ENCODE data around the gene MMP23B. TPM values are rescaled to one million over a fixed set of nuclear protein-coding genes. Genes with fewer than 3 reads are reported as not detected.

MMP23B gene
- total and polyA plus RNA-seq, 2 of the 8 experiments (the other 6 are each of a cell fraction or from before 2014, with no cell fraction given): 9.2 to 14.6 TPM

DNA sequence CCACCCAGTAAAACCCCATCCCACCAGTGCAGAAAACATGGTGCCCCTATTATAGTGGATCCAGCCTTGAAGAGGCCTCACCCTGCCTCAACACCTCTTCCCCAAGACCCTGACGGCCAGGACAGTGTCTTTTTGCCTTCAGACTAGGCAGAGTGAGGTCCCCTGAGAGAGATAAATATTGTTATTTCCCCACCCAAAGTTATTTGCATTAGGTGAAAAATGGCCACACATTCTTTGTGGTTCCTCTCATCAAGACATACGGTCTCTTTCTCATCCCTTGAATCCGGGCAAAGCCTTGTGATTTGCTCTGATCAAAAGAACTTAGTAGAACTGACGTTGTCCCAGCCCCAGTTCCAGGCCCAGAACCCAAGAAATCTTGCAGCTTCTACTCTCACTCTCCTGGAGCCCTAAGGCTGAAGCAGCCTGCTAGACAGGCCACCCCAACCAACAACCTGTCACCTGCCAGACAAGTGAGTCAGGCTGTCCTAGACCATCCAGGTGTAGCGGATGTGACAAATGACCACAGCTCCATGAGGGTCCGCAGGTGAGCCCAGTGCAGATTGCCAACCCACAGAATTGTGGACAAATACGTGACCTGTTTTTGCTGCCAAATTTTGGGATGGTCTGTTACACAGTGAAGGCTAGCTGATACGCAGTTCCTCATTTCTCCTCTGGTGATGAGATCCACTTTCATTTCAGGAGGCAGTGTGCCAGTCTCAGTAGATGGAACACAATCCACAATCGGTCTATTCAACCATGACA, 49.2 kb upstream of the MMP23B start:
- POLR2A ChIA-PET (ENCODE audit: partially characterized antibody): interaction anchor here (1.3 kb wide), 1 partner anchor 15 kb away, joined by 3 read pairs; no protein-coding TSS in a partner anchor
- Histone ChIP-seq H4K91ac (replicated peaks; ENCODE audit: insufficient read length, low read length) (no peak overlapping the region), H2BK15ac (ENCODE audit: low read length) (no peak overlapping the region), H3K4ac (replicated peaks; ENCODE audit: insufficient read length, low read depth, low read length) (no peak overlapping the region), H4K20me1 (replicated peaks in 1 of 2; ENCODE audit: control insufficient read depth in 1 of 2, insufficient read depth in 2 of 2, low read length in 2 of 2) (no peaks in the 10 kb centered on the region), H2BK12ac (ENCODE audit: low read depth, low read length) (no peak overlapping the region), H4K8ac (ENCODE audit: extremely low read depth, insufficient read depth, low read length) (no peak overlapping the region; the same call in 1 of the 2 replicates), H2BK20ac (ENCODE audit: low read length) (no peak overlapping the region), H2BK120ac (replicated peaks; ENCODE audit: low read depth, low read length) (no peak overlapping the region), H3K79me2 (ENCODE audit: control insufficient read depth in 1 of 2, insufficient read depth in 2 of 2, low read length in 2 of 2) (no peaks in the 10 kb centered on the region), H3K18ac (ENCODE audit: extremely low read depth, low read length) (no peak overlapping the region), H3K27ac (ENCODE audit: low read depth, low read length) (no peak overlapping the region), H4K5ac (ENCODE audit: insufficient read length, low read depth, low read length) (no peak overlapping the region), H3K56ac (replicated peaks; ENCODE audit: insufficient read length, low read depth, low read length) (no peak overlapping the region), H3K27me3 (replicated peaks in 1 of 4; ENCODE audit: control insufficient read depth in 3 of 4, extremely low read depth in 1 of 4, insufficient read depth in 3 of 4, low read length in 3 of 4) (no peaks in the 10 kb centered on the region; a peak in 1 of 7 replicates), H3K14ac (ENCODE audit: insufficient read length) (no peak overlapping the region), H3K4me1 (replicated peaks in 1 of 4; ENCODE audit: control insufficient read depth in 3 of 4, insufficient read depth in 4 of 4, low read length in 3 of 4) (no peaks in the 10 kb centered on the region), H3K79me1 (ENCODE audit: low read depth, low read length) (no peaks in the 10 kb centered on the region), H3K9ac (replicated peaks in 1 of 4; ENCODE audit: extremely low read depth in 1 of 4, low read depth in 3 of 4, low read length in 3 of 4) (no peak overlapping the region), H3K4me3 (ENCODE audit: extremely low read depth in 1 of 4, insufficient read depth in 2 of 4, low read depth in 3 of 4, low read length in 4 of 4) (no peak overlapping the region), H2AK5ac (ENCODE audit: low read depth, low read length) (no peak overlapping the region), H2BK5ac (ENCODE audit: low read depth, low read length) (no peak overlapping the region), H3K36me3 (ENCODE audit: control insufficient read depth in 2 of 4, insufficient read depth in 4 of 4, low read length in 3 of 4) (no peaks in the 10 kb centered on the region), H3K23me2 (ENCODE audit: low read depth, low read length) (no peaks in the 10 kb centered on the region), H3K9me3 (ENCODE audit: insufficient read depth in 2 of 2, low read depth in 1 of 2, low read length in 1 of 2) (no peaks in the 10 kb centered on the region), H3K4me2 (ENCODE audit: insufficient read depth in 1 of 2, low read depth in 2 of 2, low read length in 2 of 2) (no peak overlapping the region), H2AFZ (ENCODE audit: low read length) (no peak overlapping the region), H3K23ac (ENCODE audit: insufficient read length) (no peak overlapping the region)
- CTCF ChIA-PET (ENCODE audit: partially characterized antibody): interaction anchor here (0.6 to 0.7 kb wide), 2 partner anchors 24 to 36 kb away, joined by 5 read pairs; no protein-coding TSS in a partner anchor
- no peak for TF ChIP-seq CHD2 (IDR thresholded peaks at IDR 0.05; ENCODE audit: low read length)
- no peak for TF ChIP-seq GABPA (IDR thresholded peaks at IDR 0.05; ENCODE audit: borderline replicate concordance, insufficient read depth, low read length)
- no peak for TF ChIP-seq SP1 (IDR thresholded peaks at IDR 0.05; ENCODE audit: low read depth, low read length)
- no peak for TF ChIP-seq RFX5 (IDR thresholded peaks at IDR 0.05; ENCODE audit: borderline replicate concordance, low read depth, low read length)
- TF ChIP-seq RAD21 (IDR thresholded peaks at IDR 0.05 in 1 of 2, conservative IDR thresholded peaks at IDR 0.05 in 1 of 2; ENCODE audit: low read depth in 2 of 2, low read length in 2 of 2): no peak
- FAIRE-seq (no peak), DNase-seq (ENCODE audit: low read depth in 1 of 2, low spot score in 2 of 2) (no peak)
- 78% methylated on average over 9 of the region's 9 CpGs; no CpG with 5 or more reads in 1 of the 2 experiments for WGBS, 2 experiments (ENCODE audit: extremely low coverage in 1 of 2, insufficient coverage in 1 of 2, insufficient read length in 1 of 2, insufficient replicate concordance in 2 of 2, low coverage in 1 of 2, low lambda C conversion rate in 2 of 2, missing lambda C conversion rate in 1 of 2)
